Retinal pigment epithelial cell (primary cell): ENCODE data around the gene NUDT1.

Experiments used
- DNase-seq: peaks from one replicate; pipeline ENCODE4 v3.0.0-alpha.2; 2010; ENCODE audit warnings: low read depth
- H3K4me3 ChIP-seq: 2 replicates; pipeline ENCODE4 v1.5.1; 2011; ENCODE audit warnings: mild to moderate bottlenecking, low read length, control low read depth, moderate library complexity
- TF ChIP-seq, protein P1 (sequence below): conservative IDR thresholded peaks from 2 replicates; pipeline ENCODE4 v1.5.1; 2011; ENCODE audit warnings: low read depth, low read length, control low read depth, inconsistent platforms

The NUDT1 gene

DNA sequence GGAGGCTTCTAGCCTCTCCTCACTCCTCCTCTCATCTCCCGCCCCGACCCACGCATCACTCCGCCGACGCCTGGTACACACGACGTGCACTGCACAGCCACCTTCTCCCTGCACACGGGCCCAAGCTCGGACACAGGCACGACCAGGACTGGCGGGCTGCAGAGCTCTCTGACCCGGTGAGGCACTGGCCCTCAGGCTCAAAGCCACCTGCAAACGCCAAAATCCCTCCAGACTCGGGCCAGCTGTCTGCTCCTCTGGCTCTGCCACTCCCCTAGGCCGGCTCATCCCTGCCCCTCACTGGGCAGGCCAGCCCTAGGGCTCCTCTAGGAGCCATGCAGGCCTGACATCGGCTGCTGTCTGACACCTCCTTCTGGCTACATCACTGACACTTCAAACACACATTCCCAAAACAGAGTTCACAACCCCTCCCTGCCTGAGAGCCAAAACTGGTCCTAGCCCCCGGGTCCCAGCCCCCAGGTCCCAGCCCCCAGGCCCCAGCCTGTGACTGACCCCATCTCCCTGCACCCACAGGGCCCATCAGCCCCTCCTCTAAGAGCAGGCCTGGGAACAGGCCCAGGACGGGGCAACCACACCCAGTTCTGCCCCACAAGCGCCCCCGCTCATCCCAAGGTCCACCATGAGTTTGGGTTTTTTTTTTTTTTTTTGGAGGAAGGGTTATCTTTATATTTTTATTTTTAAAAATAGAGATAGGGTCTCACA, 44.4 kb upstream of the NUDT1 start:
- no peak overlapping the region for H3K4me3 ChIP-seq
- DNase-seq = no peak

DNA sequence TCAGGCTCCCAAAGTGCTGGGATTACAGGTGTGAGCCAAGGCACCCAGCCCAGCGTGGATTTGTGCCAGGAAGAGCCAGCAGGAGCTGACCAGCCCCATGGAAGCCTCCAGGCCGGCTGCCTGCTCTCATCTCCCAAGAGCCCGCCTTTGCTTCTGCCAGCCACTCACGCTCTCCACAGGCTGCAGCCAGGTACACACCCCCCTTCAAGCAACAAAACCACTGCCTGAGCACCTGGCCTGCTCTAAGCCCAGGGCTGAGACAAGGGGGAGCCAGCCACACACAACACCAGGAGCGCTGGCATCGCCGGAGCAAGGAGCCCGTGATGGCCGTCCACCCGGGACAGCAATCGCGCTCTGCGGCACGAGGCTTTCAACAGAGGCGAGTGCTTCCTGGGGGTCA, 43.8 kb upstream of the NUDT1 start:
- no peak for DNase-seq
- TF ChIP-seq, protein P1, sequence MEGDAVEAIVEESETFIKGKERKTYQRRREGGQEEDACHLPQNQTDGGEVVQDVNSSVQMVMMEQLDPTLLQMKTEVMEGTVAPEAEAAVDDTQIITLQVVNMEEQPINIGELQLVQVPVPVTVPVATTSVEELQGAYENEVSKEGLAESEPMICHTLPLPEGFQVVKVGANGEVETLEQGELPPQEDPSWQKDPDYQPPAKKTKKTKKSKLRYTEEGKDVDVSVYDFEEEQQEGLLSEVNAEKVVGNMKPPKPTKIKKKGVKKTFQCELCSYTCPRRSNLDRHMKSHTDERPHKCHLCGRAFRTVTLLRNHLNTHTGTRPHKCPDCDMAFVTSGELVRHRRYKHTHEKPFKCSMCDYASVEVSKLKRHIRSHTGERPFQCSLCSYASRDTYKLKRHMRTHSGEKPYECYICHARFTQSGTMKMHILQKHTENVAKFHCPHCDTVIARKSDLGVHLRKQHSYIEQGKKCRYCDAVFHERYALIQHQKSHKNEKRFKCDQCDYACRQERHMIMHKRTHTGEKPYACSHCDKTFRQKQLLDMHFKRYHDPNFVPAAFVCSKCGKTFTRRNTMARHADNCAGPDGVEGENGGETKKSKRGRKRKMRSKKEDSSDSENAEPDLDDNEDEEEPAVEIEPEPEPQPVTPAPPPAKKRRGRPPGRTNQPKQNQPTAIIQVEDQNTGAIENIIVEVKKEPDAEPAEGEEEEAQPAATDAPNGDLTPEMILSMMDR = no peak
- H3K4me3 ChIP-seq = no peak overlapping the region

More for the DNA sequence above, 44.4 kb upstream of the NUDT1 start:
- TF ChIP-seq, protein P1 = no peak

DNA sequence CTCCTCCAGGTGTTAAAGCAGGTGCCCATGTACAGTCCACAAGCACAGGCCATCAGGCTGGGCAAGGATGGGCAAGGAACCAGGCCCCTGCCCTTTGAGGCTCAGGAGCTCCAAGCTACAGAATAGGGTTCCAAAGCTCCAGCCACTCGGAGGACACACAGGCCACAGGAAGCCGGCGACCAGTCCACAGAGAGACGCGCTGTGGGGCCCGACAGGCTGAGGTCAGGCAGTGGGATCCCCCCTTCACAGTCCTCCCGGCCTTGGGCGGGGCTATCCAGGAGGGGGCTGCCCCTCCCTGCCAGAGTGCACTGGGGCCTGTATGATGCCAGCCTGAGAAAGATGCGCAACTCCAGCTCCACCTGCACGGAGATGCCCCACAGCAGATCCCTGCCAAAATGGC, 43.3 kb upstream of the NUDT1 start:
- no peak overlapping the region for H3K4me3 ChIP-seq
- DNase-seq = no peak
- TF ChIP-seq, protein P1 = no peak

DNA sequence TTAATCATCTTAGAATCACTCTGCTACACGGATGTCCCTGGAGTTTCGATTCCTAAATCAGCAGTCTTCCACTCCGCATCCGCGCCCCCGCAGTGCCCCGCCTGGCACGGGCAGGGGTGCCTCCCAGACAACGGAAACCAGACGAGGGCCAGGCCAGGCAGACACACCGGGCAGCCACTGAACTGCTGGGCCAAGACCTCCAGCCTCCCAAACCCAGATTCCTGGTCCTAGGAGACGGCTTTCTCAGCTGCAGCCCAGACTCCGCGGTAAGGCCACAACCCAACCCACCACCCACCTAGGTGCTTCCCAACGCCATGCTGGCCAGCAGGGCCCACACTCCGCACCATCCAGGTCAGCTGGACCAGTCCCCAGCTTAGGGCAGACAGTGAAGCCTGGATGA, 42.5 kb upstream of the NUDT1 start:
- DNase-seq = no peak
- no peak overlapping the region for H3K4me3 ChIP-seq
- TF ChIP-seq, protein P1 = no peak

DNA sequence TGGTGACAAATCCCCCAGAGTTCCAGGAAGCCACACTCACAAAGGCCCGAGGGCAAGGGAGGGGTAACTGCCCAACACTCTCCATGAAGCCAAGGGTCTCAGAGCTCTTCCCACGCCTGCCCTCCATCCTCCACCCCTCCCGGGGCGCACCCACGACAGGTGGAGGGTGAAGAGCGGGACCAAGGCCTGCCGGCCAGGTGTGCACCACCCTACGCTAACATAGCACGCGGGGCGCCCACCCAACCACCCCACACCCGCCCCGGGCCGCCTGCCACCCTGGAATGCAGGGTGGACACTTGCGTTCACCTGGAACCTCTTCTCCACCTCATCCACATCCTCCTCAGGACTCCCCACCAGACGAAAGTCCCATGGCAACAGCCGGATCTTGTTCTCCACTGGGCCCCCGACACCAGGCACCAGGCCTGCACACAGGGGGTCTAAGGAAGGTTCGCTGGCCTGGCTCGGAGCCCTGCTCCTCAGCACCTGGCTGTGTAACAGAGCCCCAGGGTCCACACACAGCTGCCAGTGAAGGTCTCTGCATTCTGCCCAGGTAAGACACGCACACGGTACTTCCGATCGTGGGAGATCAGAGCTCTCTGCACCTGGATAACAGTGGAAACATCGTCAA, 42.0 kb upstream of the NUDT1 start:
- no peak for DNase-seq
- TF ChIP-seq, protein P1 = no peak
- H3K4me3 ChIP-seq = no peak overlapping the region

DNA sequence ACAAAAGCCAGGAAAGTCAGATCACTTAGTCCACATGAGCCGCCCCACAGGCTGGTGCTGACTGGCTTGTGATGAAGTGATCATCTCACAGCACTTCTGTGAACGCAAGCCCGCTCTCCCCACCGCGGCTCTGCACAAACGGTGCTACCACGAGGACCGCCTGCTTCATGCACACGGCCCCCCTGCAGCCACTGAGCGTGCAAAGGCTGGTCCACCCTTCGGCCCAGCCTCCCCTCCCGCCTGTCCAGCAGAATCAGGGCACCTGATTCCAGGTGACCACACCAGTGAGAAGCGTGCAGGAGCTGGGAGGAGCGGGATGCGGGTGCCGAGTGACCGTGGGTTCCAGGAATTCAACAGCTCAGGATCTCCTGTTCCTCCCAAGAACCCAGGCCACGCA, 41.4 kb upstream of the NUDT1 start:
- TF ChIP-seq, protein P1 = no peak
- no peak for DNase-seq

DNA sequence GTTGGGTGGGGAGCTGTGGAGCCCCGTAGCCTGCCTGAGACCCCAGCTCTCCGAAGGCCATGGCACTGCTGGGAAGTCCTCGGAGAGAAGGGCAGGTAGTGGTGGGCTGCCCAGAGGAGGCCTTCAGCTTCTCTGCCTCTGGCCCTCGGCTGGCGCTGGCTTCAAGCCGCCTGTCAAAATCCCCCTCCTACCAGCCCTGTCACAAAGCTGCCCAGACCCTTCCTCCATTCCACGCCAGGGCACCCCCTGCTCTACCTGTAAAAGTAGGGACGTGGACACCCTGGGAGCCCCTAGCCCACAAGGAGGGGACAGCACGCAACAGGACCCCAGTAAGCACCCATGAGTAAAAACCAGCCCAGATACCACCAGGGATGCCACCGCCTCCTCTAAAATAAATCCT, 40.9 kb upstream of the NUDT1 start:
- no peak for DNase-seq
- H3K4me3 ChIP-seq = no peak overlapping the region
- TF ChIP-seq, protein P1 = no peak

More for the DNA sequence above, 41.4 kb upstream of the NUDT1 start:
- H3K4me3 ChIP-seq = no peak overlapping the region
